ENCODE data around the gene CCT6B.

DNA sequence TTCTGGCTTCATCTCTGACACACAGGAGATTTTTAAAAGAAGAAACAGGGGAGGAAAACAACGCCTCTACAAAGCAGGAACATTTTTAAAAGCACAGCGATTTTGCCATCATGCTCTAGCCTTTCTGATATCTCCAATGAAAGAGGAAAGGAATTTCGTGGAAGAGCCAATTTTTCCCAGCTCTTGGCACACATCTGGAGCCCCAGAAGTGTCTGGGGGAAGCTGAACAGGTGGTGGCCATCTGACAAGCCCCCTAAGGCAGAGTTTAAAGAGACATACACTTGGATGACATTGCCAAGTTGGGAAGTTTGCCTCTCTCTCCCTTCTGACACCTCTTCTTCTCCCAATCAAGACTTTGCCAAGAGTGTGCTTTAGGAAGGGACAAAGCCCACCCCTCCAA, 82.1 kb downstream of the CCT6B start:
- TF ChIP-seq, protein P1, sequence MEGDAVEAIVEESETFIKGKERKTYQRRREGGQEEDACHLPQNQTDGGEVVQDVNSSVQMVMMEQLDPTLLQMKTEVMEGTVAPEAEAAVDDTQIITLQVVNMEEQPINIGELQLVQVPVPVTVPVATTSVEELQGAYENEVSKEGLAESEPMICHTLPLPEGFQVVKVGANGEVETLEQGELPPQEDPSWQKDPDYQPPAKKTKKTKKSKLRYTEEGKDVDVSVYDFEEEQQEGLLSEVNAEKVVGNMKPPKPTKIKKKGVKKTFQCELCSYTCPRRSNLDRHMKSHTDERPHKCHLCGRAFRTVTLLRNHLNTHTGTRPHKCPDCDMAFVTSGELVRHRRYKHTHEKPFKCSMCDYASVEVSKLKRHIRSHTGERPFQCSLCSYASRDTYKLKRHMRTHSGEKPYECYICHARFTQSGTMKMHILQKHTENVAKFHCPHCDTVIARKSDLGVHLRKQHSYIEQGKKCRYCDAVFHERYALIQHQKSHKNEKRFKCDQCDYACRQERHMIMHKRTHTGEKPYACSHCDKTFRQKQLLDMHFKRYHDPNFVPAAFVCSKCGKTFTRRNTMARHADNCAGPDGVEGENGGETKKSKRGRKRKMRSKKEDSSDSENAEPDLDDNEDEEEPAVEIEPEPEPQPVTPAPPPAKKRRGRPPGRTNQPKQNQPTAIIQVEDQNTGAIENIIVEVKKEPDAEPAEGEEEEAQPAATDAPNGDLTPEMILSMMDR (IDR thresholded peaks at IDR 0.05): no peak
- TF ChIP-seq POLR2A (IDR thresholded peaks at IDR 0.05): no peak
